NCI-H2171 treated with DMSO at 0.1 percent for 48 hours (cell line): Measurements from ENCODE around the gene ZNF557.
"Not testable (repeated sequence)": the region's sequence is repeated elsewhere in the genome, so short reads cannot be mapped to it uniquely, and the experiment has no call there.

Experiments used
- DNase-seq: peaks from one replicate; lab custom pipeline; 2025; lab: John Stamatoyannopoulos, UW

ZNF557 gene

GRCh38 chr19:7069042-7069903 is at the start of gene ZNF557:
ZNF557 (plus strand) TSS chr19:7069703; CDS start chr19:7075075, 5,372 bp downstream.
- peak; percentile 92 for DNase-seq

DNA sequence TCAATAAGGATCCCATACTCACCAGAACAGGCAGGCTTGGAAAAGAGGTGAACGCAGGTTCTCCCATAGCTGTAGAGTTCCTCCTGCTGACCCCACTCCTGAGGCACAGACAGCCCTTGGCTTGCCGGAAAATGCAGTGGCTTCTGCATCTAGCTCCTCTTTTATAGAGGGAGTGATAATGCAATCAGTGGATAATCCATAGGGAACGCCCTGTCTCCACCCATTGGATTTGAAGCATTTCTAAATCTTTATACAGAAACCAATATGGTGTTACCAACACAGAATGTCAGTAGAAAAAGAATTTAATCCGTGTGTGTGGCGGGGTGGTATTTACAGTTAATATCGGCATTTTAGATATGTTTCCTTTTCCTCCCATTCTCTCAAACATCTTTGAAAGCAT is 48.2 kb upstream of the ZNF557 start, which contains the start of gene MBD3L2B:
MBD3L2B (minus strand) TSS at position 101 of the 400 bp plus-strand sequence; CDS start at position 67, 34 bp downstream.
- not testable (repeated sequence) for DNase-seq

DNA sequence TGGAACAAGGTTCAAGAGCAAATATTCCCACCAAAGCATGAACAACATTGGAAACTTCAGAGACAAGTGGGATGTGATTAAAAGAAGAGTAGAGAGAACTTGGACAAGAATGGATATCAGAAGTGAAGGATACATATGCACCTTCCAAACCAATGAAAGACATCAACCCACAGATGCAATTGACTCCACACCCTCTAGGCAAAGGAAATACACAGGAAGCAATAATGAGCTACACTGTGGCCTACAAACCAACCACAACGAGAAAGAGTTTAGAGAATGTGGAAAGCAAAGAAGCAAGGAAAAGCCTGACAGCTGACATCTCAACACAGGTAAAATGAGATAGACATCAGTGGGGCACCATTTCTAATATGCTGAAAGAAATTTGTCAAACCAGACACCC is 40.7 kb upstream of the ZNF557 start:
- not testable (repeated sequence) for DNase-seq

- not testable (repeated sequence) for DNase-seq
These were observed 39.2 kb upstream of the ZNF557 start, which contains the start of gene MBD3L5 for GRCh38 chr19:7030278-7030677. MBD3L5 (plus strand) TSS chr19:7030578; CDS start chr19:7030612, 34 bp downstream.

DNA sequence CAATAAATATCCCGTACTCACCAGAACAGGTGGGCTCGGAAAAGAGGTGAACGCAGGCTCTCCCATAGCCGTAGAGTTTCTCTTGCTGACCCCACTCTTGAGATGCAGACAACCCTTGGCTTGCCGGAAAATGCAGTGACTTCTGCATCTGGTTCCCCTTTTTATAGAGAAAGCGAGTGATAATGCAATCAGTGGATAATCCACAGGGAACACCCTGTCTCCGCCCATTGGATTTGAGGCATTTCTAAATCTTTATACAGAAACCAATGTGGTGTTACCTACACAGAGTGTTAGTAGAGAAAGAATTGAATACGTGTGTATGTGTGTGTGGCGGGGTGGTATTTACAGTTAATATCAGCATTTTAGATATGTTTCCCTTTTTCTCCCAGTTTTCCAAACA is 29.4 kb upstream of the ZNF557 start, which contains the start of gene MBD3L4:
MBD3L4 (minus strand) TSS at position 101 of the 400 bp plus-strand sequence; CDS start at position 66, 35 bp downstream.
- not testable (repeated sequence) for DNase-seq

GRCh38 chr19:7041563-7041962 is 27.9 kb upstream of the ZNF557 start:
- not testable (repeated sequence) for DNase-seq

- not testable (repeated sequence) for DNase-seq
These were observed 20.5 kb upstream of the ZNF557 start, which contains the start of gene MBD3L2 for GRCh38 chr19:7049021-7049420. MBD3L2 (plus strand) TSS chr19:7049321; CDS start chr19:7049374, 53 bp downstream.

- not testable (repeated sequence) for DNase-seq
These were observed 18.1 kb upstream of the ZNF557 start for GRCh38 chr19:7051421-7051820.

DNA sequence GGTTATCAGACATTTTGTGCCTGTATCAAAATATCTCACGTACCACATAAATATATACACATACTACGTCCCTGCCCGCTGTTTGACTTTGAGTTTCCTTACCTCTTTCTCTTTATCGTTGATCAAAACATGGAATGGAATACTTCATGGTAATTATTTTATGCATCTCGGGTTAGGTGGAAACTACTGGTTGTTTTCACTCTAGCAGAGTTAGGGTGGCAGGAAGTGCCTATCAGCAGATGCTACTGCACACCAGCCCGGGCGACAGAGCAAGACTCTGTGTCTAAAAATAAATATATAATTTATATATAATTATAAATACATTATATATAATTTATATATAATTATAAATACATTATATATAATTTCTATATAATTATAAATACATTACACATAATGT is 16.6 kb upstream of the ZNF557 start:
- DNase-seq: not testable (repeated sequence)

DNA sequence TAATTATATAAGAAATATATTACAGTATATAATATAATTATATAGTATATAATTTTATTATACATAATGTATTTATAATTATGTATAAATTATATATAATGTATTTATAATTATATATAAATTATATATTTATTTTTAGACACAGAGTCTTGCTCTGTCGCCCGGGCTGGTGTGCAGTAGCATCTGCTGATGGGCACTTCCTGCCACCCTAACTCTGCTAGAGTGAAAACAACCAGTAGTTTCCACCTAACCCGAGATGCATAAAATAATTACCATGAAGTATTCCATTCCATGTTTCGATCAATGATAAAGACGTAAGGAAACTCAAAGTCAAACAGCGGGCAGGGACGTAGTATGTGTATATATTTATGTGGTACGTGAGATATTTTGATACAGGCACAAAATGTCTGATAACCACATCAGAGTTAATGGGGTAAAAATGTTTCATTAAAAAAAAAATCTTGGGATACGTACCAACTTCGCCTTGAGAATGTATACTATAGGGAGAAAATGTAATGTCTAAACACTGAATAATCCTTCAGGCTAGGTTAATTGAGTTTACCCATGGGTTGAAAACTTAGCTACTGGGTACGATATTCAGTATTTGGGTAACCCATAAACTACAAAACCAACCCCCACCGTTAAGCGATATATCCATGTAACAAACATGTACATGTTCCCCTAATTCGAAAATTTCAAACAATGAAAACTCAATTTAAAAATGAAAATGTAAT is 14.7 kb upstream of the ZNF557 start:
- not testable (repeated sequence) for DNase-seq

DNA sequence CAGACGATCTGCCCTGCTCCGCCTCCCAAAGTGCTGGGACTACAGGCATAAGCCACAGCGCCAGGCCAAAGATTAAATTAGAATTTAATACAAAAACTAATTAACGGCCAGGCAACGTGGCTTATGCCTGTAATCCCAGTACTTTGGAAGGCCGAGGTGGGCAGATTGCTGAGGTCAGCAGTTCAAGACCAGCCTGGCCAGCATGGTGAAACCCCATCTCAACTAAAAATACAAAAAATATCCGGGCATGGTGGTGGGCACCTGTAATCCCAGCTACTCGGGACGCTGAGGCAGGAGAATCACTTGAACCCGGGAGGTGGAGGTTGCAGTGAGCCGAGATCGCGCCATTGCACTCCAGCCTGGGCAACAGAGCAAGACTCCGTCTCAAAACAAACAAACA is 13.8 kb upstream of the ZNF557 start:
- not testable (repeated sequence) for DNase-seq

GRCh38 chr19:7056371-7056770 is 13.1 kb upstream of the ZNF557 start:
- DNase-seq: not testable (repeated sequence)

GRCh38 chr19:7058576-7058975 is 10.9 kb upstream of the ZNF557 start, which contains the start of gene MBD3L3:
MBD3L3 (minus strand) TSS chr19:7058676; CDS start chr19:7058605, 71 bp downstream.
- not testable (repeated sequence) for DNase-seq

DNA sequence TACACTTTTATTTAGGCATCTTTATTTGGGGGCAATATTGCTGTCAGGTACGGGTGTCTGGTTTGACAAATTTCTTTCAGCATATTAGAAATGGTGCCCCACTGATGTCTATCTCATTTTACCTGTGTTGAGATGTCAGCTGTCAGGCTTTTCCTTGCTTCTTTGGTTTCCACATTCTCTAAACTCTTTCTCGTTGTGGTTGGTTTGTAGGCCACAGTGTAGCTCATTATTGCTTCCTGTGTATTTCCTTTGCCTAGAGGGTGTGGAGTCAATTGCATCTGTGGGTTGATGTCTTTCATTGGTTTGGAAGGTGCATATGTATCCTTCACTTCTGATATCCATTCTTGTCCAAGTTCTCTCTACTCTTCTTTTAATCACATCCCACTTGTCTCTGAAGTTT is 9.5 kb upstream of the ZNF557 start:
- not testable (repeated sequence) for DNase-seq

- DNase-seq: no peak
These were observed 6.2 kb upstream of the ZNF557 start for GRCh38 chr19:7063339-7063738.

DNA sequence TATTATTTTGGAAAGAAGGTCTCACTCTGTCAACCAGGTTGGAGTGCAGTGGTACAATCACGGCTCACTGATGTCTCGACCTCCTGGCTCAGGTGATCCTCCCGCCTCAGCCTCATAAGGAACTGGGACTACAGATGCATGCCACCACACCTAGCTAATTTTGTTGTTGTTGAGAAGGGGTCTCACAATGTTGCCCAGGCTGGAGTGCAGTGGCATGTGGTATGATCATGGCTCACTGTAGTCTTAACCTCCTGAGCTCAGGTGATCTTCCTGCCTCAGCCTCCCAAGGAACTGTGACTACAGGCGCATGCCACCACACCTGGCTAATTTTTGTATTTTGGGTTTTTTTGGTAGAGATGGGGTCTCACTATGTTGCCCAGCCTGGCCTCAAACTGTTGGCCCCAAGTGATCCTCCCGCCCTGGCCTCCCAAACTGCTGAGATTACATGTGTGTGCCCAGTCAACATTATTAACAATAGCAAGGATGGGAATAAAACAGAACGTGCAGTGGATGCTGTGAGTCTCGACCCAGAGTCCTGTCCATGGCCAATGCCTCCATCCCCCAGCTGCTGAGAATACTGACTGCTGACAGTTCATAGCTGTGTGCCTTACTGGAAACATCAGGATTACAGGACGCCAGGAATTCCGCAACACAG is 5.6 kb upstream of the ZNF557 start:
- no peak for DNase-seq

- DNase-seq: not testable (repeated sequence)
These were observed 2.4 kb upstream of the ZNF557 start for GRCh38 chr19:7067122-7067521.

GRCh38 chr19:7067716-7068115 is 1.8 kb upstream of the ZNF557 start:
- DNase-seq: no peak

DNA sequence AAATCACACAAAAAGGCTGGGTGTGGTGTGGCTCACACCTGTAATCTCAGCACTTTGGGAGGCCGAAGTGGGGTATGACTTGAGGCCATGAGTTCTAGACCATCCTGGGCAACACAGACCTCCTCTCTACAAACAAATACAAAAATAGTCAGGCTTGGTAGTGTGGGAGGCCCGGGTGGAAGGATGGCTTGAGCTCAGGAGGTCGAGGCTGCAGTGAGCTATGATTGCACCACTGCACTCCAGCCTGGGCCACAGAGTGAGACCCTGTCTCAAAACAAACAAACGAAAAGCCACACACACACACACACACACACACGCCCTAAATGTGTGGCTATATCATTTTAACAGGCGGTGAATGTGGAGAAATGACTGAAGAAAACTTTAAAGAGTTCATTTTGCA is 904 bp upstream of the ZNF557 start:
- no peak for DNase-seq

DNA sequence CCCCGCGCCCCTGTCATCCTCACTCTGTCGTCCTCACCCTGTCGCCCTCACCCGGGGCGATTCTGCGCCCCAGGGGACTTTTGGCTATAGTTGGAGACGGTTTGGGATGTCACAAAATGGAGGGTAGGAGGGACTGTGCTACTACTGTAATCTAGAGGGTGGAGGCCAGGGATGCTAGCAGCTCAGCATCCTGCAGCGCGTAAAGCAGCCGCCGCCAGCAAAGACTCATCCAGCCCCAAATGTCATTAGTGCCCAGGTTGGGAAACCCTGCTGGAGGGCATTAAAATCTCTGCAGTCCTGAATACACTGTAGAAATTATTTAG is 362 bp downstream of the ZNF557 start:
- no peak for DNase-seq

DNA sequence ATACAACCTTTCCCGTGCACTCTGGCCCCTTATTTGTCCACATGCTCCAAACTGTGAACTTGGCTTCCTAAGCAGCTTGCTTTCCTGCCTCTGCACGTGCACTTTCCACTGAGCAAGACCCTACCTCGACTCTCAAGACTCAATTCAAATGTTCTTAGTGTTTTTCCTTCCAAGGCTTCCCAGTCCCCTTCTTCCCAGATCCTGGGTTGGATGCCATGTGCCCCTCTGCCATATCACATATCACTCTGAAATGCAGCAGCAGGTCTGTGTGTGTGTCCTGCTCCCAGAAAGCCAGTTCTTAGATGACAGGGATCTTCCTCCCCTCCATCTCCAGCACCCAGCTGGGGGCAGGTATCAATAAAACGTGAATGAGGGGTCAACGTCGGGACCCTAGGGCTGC is 3.0 kb downstream of the ZNF557 start:
- DNase-seq: no peak

DNA sequence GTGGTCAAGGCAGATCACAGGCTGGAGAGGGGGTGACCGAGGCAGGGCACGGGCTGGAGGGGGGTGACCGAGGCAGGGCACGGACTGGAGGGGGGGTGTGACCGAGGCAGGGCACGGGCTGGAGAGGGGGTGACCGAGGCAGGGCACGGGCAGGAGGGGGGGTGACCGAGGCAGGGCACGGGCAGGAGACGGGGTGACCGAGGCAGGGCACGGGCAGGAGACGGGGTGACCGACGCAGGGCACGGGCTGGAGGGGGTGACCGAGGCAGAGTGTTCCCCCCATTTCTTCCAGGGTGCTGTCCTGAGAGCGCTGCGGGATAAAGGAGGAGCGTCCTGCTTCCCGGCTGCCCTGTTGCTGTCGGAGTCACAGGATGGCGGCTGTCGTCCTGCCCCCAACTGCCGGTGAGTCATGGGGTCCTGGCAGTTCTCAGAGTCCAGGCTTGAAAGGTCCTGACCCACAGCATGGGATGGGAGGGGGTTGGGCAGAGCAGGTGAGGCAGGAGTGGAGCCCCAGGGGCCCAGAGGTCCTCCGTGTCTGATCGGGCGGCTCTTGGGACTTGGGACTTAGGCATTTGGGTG is 5.3 kb downstream of the ZNF557 start:
- no peak for DNase-seq
